ENCODE results near the gene STARD10. TPM values are rescaled to one million over a fixed set of nuclear protein-coding genes. Genes with fewer than 3 reads are reported as not detected.

Gene STARD10
- total and polyA plus RNA-seq, 4 donors: 70.5 to 328 (median 232) TPM

DNA sequence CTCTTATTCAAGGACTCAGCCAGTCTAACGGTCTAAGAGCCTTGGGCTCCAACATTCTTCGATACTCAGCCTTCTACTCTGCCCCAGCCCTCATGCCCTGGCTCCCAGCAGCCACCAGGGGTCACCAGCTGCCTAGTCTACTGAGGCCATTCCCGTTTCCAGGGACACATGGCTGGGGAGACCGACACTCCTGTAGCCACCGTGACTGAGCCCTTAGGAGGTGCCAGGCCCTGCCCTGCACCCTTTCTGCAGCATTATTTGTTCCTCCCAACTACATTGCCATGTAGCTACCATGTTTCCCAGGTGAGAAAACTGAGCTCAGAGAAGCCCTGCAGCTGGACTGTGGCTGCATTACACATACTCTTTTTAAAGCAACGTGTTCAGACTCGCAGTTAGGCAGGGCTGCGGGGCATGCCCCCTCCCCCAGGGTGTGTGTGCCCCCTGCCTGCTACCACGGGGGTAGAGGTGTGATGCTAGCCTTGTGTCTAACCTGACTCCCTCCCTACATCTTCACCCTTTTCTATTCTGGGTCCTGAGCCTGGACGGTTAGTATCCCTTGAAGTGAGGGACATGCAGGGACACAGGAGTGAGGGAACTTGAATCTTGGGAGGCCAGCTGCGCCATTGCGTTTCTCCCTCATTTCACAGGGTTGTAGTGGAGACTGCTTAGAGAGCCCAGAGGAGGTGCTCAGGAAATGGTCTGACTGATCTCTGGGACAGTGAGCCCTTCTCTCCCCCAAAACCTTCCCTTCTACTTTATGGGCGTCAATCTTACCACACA, 37.9 kb upstream of the STARD10 start:
- Histone ChIP-seq H3K4me1 (ENCODE audit: control insufficient read depth in 4 of 4, insufficient read depth in 4 of 4, low read length in 3 of 4) (peaks cover 0 to 23% (median 17%) of the 10 kb centered on the region in 4 donors), H3K4me3 (ENCODE audit: low read depth in 1 of 3, low read length in 3 of 3) (no peak overlapping the region), H3K9ac (ENCODE audit: low read depth in 1 of 2, low read length in 2 of 2) (no peak overlapping the region), H3K36me3 (ENCODE audit: control insufficient read depth in 4 of 4, insufficient read depth in 3 of 4, low read depth in 1 of 4, low read length in 3 of 4) (peaks cover 0 to 2% (median 0%) of the 10 kb centered on the region in 4 donors), H3K27ac (ENCODE audit: low read depth in 1 of 2, low read length in 2 of 2) (peak overlapping the region; percentile 6 to 50), H3K9me3 (ENCODE audit: control insufficient read depth in 4 of 4, low read length in 3 of 4) (no peaks in the 10 kb centered on the region), H3K27me3 (ENCODE audit: control insufficient read depth in 4 of 4, insufficient read depth in 4 of 4, low read length in 3 of 4) (no peaks in the 10 kb centered on the region)
- no peak for TF ChIP-seq HNF4A (conservative IDR thresholded peaks at IDR 0.05)
- peak; percentile 95 to 97 for TF ChIP-seq RAD21 (IDR thresholded peaks at IDR 0.05)
- TF ChIP-seq, protein P1, sequence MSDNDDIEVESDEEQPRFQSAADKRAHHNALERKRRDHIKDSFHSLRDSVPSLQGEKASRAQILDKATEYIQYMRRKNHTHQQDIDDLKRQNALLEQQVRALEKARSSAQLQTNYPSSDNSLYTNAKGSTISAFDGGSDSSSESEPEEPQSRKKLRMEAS (IDR thresholded peaks at IDR 0.05): no peak
- TF ChIP-seq, protein P2, sequence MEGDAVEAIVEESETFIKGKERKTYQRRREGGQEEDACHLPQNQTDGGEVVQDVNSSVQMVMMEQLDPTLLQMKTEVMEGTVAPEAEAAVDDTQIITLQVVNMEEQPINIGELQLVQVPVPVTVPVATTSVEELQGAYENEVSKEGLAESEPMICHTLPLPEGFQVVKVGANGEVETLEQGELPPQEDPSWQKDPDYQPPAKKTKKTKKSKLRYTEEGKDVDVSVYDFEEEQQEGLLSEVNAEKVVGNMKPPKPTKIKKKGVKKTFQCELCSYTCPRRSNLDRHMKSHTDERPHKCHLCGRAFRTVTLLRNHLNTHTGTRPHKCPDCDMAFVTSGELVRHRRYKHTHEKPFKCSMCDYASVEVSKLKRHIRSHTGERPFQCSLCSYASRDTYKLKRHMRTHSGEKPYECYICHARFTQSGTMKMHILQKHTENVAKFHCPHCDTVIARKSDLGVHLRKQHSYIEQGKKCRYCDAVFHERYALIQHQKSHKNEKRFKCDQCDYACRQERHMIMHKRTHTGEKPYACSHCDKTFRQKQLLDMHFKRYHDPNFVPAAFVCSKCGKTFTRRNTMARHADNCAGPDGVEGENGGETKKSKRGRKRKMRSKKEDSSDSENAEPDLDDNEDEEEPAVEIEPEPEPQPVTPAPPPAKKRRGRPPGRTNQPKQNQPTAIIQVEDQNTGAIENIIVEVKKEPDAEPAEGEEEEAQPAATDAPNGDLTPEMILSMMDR (IDR thresholded peaks at IDR 0.05; ENCODE audit: low read depth, low read length, missing input control): peak; percentile 97
- no peak for TF ChIP-seq EGR1 (IDR thresholded peaks at IDR 0.05; ENCODE audit: low read depth in 2 of 2)
- no peak for TF ChIP-seq NR2F2 (IDR thresholded peaks at IDR 0.05)
- TF ChIP-seq RXRA (IDR thresholded peaks at IDR 0.05): peak in 1 of 2 donors; percentile 23
- TF ChIP-seq, protein P3, sequence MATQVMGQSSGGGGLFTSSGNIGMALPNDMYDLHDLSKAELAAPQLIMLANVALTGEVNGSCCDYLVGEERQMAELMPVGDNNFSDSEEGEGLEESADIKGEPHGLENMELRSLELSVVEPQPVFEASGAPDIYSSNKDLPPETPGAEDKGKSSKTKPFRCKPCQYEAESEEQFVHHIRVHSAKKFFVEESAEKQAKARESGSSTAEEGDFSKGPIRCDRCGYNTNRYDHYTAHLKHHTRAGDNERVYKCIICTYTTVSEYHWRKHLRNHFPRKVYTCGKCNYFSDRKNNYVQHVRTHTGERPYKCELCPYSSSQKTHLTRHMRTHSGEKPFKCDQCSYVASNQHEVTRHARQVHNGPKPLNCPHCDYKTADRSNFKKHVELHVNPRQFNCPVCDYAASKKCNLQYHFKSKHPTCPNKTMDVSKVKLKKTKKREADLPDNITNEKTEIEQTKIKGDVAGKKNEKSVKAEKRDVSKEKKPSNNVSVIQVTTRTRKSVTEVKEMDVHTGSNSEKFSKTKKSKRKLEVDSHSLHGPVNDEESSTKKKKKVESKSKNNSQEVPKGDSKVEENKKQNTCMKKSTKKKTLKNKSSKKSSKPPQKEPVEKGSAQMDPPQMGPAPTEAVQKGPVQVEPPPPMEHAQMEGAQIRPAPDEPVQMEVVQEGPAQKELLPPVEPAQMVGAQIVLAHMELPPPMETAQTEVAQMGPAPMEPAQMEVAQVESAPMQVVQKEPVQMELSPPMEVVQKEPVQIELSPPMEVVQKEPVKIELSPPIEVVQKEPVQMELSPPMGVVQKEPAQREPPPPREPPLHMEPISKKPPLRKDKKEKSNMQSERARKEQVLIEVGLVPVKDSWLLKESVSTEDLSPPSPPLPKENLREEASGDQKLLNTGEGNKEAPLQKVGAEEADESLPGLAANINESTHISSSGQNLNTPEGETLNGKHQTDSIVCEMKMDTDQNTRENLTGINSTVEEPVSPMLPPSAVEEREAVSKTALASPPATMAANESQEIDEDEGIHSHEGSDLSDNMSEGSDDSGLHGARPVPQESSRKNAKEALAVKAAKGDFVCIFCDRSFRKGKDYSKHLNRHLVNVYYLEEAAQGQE (IDR thresholded peaks at IDR 0.05): no peak
- TF ChIP-seq FOXA1 (IDR thresholded peaks at IDR 0.05): no peak
- WGBS: 47% methylated on average over 13 of the region's 13 CpGs
- DNase-seq (ENCODE audit: low spot score): peak; percentile 78

DNA sequence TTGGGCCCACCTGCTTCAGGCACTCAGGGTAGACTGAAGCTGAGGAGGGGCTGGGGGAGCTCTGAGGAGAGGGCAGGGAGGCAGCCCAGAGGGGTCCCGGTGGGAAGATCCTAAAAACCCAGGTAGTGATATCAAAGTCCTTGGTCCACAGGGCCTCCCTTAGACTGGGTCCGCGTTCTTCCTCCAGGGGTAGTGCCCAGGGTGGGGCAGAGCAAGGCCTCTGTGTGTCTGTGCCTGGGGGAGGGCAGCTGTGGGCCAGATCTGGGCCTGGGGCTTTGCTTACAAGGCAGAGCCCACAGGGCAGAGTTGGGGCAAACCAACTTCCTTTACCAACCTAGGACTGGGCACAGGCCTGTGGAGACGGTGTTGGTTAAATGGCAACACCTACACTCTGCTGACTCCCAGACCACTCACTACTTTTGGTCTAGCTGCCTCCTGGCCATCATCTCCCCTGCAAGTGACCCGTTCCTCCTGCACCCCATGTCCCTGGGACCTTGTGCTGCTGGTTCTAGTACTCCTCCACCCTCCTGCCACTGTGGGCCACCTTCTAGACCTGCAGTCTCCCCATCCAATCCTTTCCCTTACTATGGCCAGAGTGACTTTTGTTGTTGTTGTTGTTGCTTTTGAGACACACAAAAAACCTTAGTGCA, 36.2 kb upstream of the STARD10 start:
- H3K4me1 ChIP-seq (ENCODE audit: control insufficient read depth in 4 of 4, insufficient read depth in 4 of 4, low read length in 3 of 4): peaks cover 0 to 23% (median 17%) of the 10 kb centered on the region in 4 donors
- 95% methylated on average over 5 of the region's 5 CpGs for WGBS

More for the DNA sequence above, 36.2 kb upstream of the STARD10 start:
- Histone ChIP-seq H3K9me3 (ENCODE audit: control insufficient read depth in 4 of 4, low read length in 3 of 4) (no peaks in the 10 kb centered on the region), H3K9ac (ENCODE audit: low read depth in 1 of 2, low read length in 2 of 2) (no peak overlapping the region), H3K27ac (ENCODE audit: low read depth in 1 of 2, low read length in 2 of 2) (no peak overlapping the region), H3K36me3 (ENCODE audit: control insufficient read depth in 4 of 4, insufficient read depth in 3 of 4, low read depth in 1 of 4, low read length in 3 of 4) (no peaks in the 10 kb centered on the region), H3K4me3 (ENCODE audit: low read depth in 1 of 3, low read length in 3 of 3) (no peak overlapping the region), H3K27me3 (ENCODE audit: control insufficient read depth in 4 of 4, insufficient read depth in 4 of 4, low read length in 3 of 4) (no peaks in the 10 kb centered on the region)
- TF ChIP-seq GABPA (IDR thresholded peaks at IDR 0.05 in 1 of 2, conservative IDR thresholded peaks at IDR 0.05 in 1 of 2) (no peak), HNF4G (IDR thresholded peaks at IDR 0.05) (no peak), JUND (IDR thresholded peaks at IDR 0.05) (no peak)
- DNase-seq (ENCODE audit: low spot score): no peak
